Stomach (tissue), 4 donors: ENCODE measurements around the gene KCNK7.

Source experiments
- CTCF ChIP-seq, 7 experiments: fragments of 450-650 bp in 4 of 7; fragments of 200-600 bp in 3 of 7; sonication (generic) in 3 of 7; IDR thresholded peaks; one replicate each; pipeline ENCODE4 v1.5.1; 2016 to 2019; ENCODE audit warnings: antibody characterized with exemption in 7 of 7, control low read depth in 2 of 7, mild to moderate bottlenecking in 1 of 7
- EP300 ChIP-seq: sonication (generic); formaldehyde crosslinking; IDR thresholded peaks from one replicate; pipeline ENCODE4 v1.6.1; 2017; ENCODE audit warnings: antibody characterized with exemption
- POLR2A ChIP-seq, 4 donors: fragments of 450-650 bp; IDR thresholded peaks; one replicate each; pipeline ENCODE4 v1.6.1; 2016; ENCODE audit warnings: antibody characterized with exemption in 4 of 4, control low read depth in 2 of 4, mild to moderate bottlenecking in 1 of 4, moderate library complexity in 1 of 4
- POLR2AphosphoS5 ChIP-seq, 3 donors: sonication (generic); formaldehyde crosslinking; IDR thresholded peaks; one replicate each; pipeline ENCODE4 v1.6.1; 2016; ENCODE audit warnings: antibody characterized with exemption in 3 of 3

GRCh38 chr11:65578667-65579066 lies 16.9 kb downstream of the KCNK7 start:
- TF ChIP-seq CTCF (IDR thresholded peaks at IDR 0.05) = no peak
- TF ChIP-seq EP300 = no peak
- TF ChIP-seq POLR2A (IDR thresholded peaks at IDR 0.05) = no peak
- TF ChIP-seq POLR2AphosphoS5 (IDR thresholded peaks at IDR 0.05) = no peak
